OCI-LY7 (cell line): ENCODE results near the gene ICA1L. TPM values are rescaled to one million over a fixed set of nuclear protein-coding genes. Genes with fewer than 3 reads are reported as not detected.

Experiments
- BruUV-seq: library from RNA; stranded (reverse); fragments of 400-500 nt; replicated peaks from 2 replicates; lab custom pipeline; 2021; lab: Mats Ljungman, UMichigan
- CTCF ChIA-PET: fragments of 300-600 bp; sonication (Branson Sonifier 250); formaldehyde crosslinking; loops from one replicate; lab custom pipeline; 2022; ENCODE audit warnings: antibody characterized with exemption; ENCODE audit not compliant: unreplicated experiment; lab: Charles Lee
- POLR2A ChIA-PET: fragments of 300-600 bp; sonication (Branson Sonifier 250); formaldehyde crosslinking; loops from one replicate; lab custom pipeline; 2022; ENCODE audit warnings: antibody characterized with exemption; lab: Charles Lee
- DNase-seq: peaks from one replicate; pipeline ENCODE4 v3.0.0-alpha.2; 2015; ENCODE audit warnings: low spot score
- H2AFZ ChIP-seq: fragments of 200-600 bp; sonication (generic), shearing (Covaris generic); 2 replicates; pipeline ENCODE4 v1.6.1; 2014; ENCODE audit warnings: mild to moderate bottlenecking, antibody characterized with exemption, low read length, moderate library complexity
- H3K27ac ChIP-seq: fragments of 200-600 bp; sonication (generic); 2 replicates; pipeline ENCODE4 v1.5.1; 2014; ENCODE audit warnings: mixed run types, low read depth, mild to moderate bottlenecking, moderate library complexity, low read length, inconsistent platforms; ENCODE audit not compliant: poor library complexity, severe bottlenecking
- H3K36me3 ChIP-seq: fragments of 200-600 bp; sonication (generic); 2 replicates; pipeline ENCODE4 v1.6.1; 2014; ENCODE audit warnings: mild to moderate bottlenecking, antibody characterized with exemption, low read length, moderate library complexity, mixed read lengths; ENCODE audit not compliant: insufficient read depth
- H3K4me1 ChIP-seq: fragments of 200-600 bp; sonication (generic); 2 replicates; pipeline ENCODE4 v1.5.1; 2014; ENCODE audit warnings: mild to moderate bottlenecking, low read length; ENCODE audit not compliant: insufficient read depth, poor library complexity, severe bottlenecking
- H3K4me2 ChIP-seq: fragments of 200-600 bp; sonication (generic); 2 replicates; pipeline ENCODE4 v1.6.1; 2014; ENCODE audit warnings: mild to moderate bottlenecking, low read length
- H3K4me3 ChIP-seq: fragments of 200-600 bp; sonication (generic); 2 replicates; pipeline ENCODE4 v1.5.1; 2014; ENCODE audit warnings: mild to moderate bottlenecking, low read depth, low read length; ENCODE audit not compliant: poor library complexity, severe bottlenecking
- H3K79me2 ChIP-seq: fragments of 200-600 bp; sonication (generic); 2 replicates; pipeline ENCODE4 v1.6.1; 2016; ENCODE audit warnings: low read depth, mild to moderate bottlenecking, low read length, moderate library complexity, mixed read lengths; ENCODE audit not compliant: insufficient read depth
- H3K9me2 ChIP-seq: fragments of 200-600 bp; sonication (generic); 2 replicates; pipeline ENCODE4 v1.6.1; 2016; ENCODE audit warnings: mild to moderate bottlenecking, low read length, mixed read lengths; ENCODE audit not compliant: insufficient read depth
- H3K9me3 ChIP-seq: fragments of 200-600 bp; sonication (generic); 2 replicates; pipeline ENCODE4 v1.6.1; 2014; ENCODE audit warnings: mild to moderate bottlenecking, mixed run types, low read length, mixed read lengths
- H4K20me1 ChIP-seq: fragments of 200-600 bp; sonication (generic); 2 replicates; pipeline ENCODE4 v1.6.1; 2014; ENCODE audit warnings: mild to moderate bottlenecking, antibody characterized with exemption, low read length, moderate library complexity, mixed read lengths; ENCODE audit not compliant: insufficient read depth
- EZH2phosphoT487 ChIP-seq: fragments of 200-600 bp; sonication (generic); IDR thresholded peaks from 2 replicates; pipeline ENCODE4 v1.6.1; 2018; ENCODE audit warnings: low read depth, borderline replicate concordance, mild to moderate bottlenecking, mixed run types, antibody characterized with exemption, low read length, moderate library complexity, mixed read lengths
- intact Hi-C: fragments of 100-400 bp; cut with micrococcal nuclease; formaldehyde crosslinking; loops from one replicate; pipeline ENCODE4 v1.10.0; 2022; ENCODE audit not compliant: unreplicated experiment
- total RNA-seq, 2 experiments: library from RNA; depleted of rRNA in 1 of 2; stranded (reverse); fragments of >200 nt in 1 of 2; shearing (Covaris generic) in 1 of 2; gene quantifications; 2 replicates each; pipeline ENCODE4 v1.2.3, GENCODE V29; 2014 to 2022
- TF ChIP-seq, protein P1 (sequence below): fragments of 200-600 bp; sonication (generic); conservative IDR thresholded peaks from 2 replicates; pipeline ENCODE4 v1.5.1; 2014; ENCODE audit warnings: mild to moderate bottlenecking, antibody characterized with exemption, low read length, moderate library complexity, mixed read lengths

The ICA1L gene
- total RNA-seq, 2 experiments from 2014 or later: 5.2 to 11.1 TPM

GRCh38 chr2:202817771-202818170, 53.8 kb downstream of the ICA1L start:
- intact Hi-C loops: no loop called here
- Histone ChIP-seq H4K20me1 (no peaks in the 10 kb centered on the region), H3K9me3 (no peaks in the 10 kb centered on the region), H3K9me2 (no peaks in the 10 kb centered on the region), H3K4me2 (no peak overlapping the region), H3K36me3 (no peaks in the 10 kb centered on the region), H3K27ac (no peak overlapping the region), H2AFZ (no peak overlapping the region), H3K79me2 (no peaks in the 10 kb centered on the region), H3K4me1 (no peaks in the 10 kb centered on the region), H3K4me3 (no peak overlapping the region)
- CTCF ChIA-PET: no interaction called here
- no peak for TF ChIP-seq EZH2phosphoT487
- TF ChIP-seq, protein P1, sequence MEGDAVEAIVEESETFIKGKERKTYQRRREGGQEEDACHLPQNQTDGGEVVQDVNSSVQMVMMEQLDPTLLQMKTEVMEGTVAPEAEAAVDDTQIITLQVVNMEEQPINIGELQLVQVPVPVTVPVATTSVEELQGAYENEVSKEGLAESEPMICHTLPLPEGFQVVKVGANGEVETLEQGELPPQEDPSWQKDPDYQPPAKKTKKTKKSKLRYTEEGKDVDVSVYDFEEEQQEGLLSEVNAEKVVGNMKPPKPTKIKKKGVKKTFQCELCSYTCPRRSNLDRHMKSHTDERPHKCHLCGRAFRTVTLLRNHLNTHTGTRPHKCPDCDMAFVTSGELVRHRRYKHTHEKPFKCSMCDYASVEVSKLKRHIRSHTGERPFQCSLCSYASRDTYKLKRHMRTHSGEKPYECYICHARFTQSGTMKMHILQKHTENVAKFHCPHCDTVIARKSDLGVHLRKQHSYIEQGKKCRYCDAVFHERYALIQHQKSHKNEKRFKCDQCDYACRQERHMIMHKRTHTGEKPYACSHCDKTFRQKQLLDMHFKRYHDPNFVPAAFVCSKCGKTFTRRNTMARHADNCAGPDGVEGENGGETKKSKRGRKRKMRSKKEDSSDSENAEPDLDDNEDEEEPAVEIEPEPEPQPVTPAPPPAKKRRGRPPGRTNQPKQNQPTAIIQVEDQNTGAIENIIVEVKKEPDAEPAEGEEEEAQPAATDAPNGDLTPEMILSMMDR: no peak
- BruUV-seq: no TSS peak
- no peak for DNase-seq
- POLR2A ChIA-PET: interaction anchor here (0.5 kb wide), 1 partner anchor 12 kb away, joined by 3 read pairs; no protein-coding TSS in a partner anchor

DNA sequence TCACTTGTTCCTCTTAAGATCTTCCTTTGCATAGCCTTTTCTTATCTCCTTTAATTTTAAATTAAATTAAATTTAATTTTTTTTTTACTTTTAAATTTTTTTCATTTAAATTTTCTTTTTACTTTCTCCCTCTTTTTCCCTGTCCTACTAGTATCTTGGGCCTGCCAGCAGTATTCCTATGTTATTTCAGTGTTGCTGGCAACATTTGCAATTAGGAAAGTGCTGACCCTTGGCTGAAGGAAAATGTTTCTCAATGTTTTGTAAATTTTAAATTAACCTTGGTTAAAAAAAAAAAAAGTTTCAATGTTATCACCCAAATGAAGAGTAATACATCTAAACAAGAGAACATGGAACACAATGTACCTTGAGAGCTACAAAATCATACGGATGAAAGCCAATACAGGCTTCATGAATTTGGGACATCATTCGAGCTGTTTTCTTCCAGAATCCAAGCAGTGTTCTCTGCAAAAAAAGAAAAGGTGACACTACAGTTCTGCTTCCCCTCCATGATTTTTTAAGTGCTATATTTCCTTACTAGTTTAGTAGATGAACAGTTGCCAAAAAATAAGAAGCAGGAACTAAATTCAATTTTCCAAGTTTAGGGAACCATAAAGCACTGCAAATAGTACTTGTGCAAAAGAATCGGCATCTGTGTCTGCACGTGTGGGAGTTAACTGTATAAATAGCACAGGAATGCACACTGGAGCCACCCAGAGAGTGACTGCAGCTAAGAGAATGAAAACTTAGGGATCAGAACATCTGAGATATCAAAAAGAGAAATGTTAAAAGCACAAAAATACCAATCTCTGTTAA, 55.8 kb downstream of the ICA1L start:
- H3K4me2 ChIP-seq: no peak overlapping the region
- POLR2A ChIA-PET: interaction anchor here (0.5 to 1.4 kb wide), 6 partner anchors 28 to 951 kb away, joined by 3 to 4 read pairs (median 4); no protein-coding TSS in a partner anchor
- no peak for TF ChIP-seq EZH2phosphoT487
- TF ChIP-seq, protein P1: no peak
- no peak overlapping the region for H2AFZ ChIP-seq
- H3K27ac ChIP-seq: no peak overlapping the region
- H3K9me3 ChIP-seq: no peaks in the 10 kb centered on the region
- no TSS peak for BruUV-seq
- H3K79me2 ChIP-seq: no peaks in the 10 kb centered on the region
- no peak overlapping the region for H3K4me3 ChIP-seq
- H4K20me1 ChIP-seq: no peaks in the 10 kb centered on the region
- H3K4me1 ChIP-seq: no peaks in the 10 kb centered on the region
- no peaks in the 10 kb centered on the region for H3K9me2 ChIP-seq
- intact Hi-C loops: no loop called here
- H3K36me3 ChIP-seq: no peaks in the 10 kb centered on the region
- DNase-seq: no peak
- CTCF ChIA-PET: interaction anchor here (0.6 kb wide), 1 partner anchor 1517 kb away, joined by 3 read pairs; no protein-coding TSS in a partner anchor

GRCh38 chr2:202814226-202814625, 57.3 kb downstream of the ICA1L start:
- Histone ChIP-seq H3K36me3 (no peaks in the 10 kb centered on the region), H3K9me3 (no peaks in the 10 kb centered on the region), H3K9me2 (no peaks in the 10 kb centered on the region), H2AFZ (no peak overlapping the region), H4K20me1 (no peaks in the 10 kb centered on the region), H3K4me3 (no peak overlapping the region), H3K79me2 (no peaks in the 10 kb centered on the region), H3K4me1 (no peaks in the 10 kb centered on the region), H3K4me2 (no peak overlapping the region), H3K27ac (no peak overlapping the region)
- POLR2A ChIA-PET: interaction anchor here (0.6 to 0.8 kb wide), 2 partner anchors 18 to 687 kb away, joined by 4 read pairs; no protein-coding TSS in a partner anchor
- intact Hi-C loops: no loop called here
- no peak for DNase-seq
- BruUV-seq: no TSS peak
- TF ChIP-seq, protein P1: no peak
- TF ChIP-seq EZH2phosphoT487: no peak
- CTCF ChIA-PET: interaction anchor here (0.6 kb wide), 1 partner anchor 1086 kb away, joined by 3 read pairs; no protein-coding TSS in a partner anchor
